SIG-M5 treated with dmso at 0.1 percent for 504 hours (cell line): Measurements from ENCODE around the gene SAMD5.

Experiments used
- DNase-seq: peaks from one replicate; lab custom pipeline; 2025; ENCODE audit not compliant: unreplicated experiment; lab: John Stamatoyannopoulos, UW

The SAMD5 gene

DNA sequence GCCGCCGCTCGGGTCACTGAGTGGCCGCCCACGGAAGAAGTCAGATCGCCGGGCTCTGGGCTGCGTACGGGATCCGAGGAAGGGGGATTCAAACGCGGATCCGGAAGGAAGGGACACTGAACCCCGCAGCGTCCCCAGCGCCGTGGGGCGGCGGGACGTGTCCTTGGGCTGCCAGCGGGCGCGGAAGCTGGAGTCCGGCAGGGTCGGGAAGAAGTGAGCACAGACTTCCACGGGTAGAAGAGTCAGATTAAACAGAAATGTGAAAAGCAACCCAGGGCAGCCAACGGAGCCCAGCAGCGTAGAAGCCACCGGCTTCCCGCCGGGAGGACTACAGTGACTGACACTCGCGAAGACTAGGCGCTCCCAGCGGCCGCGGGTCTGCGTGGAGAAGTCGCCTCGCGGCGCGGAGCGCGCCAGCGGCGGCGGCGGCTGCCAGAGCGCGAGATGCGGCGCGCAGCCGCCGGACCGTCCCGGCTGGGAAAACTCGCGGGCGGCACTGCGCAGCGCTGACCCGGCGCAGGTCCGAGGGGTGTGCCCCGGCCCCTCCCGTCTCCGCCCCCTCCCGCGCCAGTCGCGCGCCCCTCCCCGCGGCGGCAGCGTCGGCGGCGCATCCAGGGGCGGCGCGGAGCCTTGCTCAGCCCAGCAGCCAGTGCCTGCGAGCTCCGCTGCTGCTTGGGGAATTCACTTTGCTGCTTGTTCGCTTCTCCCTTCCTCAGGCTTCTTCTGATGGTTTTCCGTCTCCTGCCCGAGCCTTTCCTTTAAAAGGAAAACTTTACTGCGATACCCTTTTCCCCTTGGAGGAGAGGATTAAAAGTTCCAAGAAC is at the start of gene SAMD5:
TSS of gene SAMD5 (plus strand) at position 649 of the 824 bp plus-strand sequence. CDS start 239 bp downstream, outside the sequence.
- no peak for DNase-seq

DNA sequence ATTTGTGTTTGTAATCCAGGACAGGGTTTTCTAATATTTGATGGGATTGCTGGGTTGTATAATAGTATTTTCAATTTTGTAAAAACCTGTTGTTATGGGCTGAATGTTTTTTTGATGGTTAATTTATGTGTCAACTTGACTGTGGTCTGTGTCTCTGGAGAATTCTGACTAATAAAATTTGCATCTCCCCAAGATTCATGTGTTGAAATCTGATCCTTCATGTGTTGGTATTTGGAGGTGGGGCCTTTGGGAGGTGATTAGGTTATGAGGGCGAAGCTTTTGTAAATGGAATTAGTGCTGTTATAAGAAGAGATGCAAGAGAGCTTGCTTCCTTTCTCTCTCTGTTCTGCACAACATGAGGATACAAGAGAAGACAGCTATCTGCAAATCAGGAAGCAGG is 48.7 kb upstream of the SAMD5 start:
- DNase-seq, result no peak

DNA sequence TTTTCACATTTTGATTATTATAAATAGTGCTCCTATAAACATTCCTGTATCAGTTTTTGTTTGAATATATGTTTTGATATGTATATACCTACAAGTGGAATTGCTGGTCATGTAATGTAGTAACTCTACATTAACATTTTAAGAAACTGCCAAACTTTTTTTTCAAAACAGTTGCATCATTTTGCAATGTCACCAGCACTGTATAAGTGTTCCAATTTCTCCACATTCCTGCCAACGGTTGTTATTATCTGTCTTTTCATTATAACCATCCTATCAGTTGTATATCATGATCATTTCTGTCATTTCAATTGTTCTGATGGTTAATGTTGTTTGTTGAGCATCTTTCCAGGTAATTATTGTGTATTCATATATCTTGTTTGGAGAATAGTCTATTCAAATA is 44.8 kb upstream of the SAMD5 start:
- DNase-seq, result no peak

DNA sequence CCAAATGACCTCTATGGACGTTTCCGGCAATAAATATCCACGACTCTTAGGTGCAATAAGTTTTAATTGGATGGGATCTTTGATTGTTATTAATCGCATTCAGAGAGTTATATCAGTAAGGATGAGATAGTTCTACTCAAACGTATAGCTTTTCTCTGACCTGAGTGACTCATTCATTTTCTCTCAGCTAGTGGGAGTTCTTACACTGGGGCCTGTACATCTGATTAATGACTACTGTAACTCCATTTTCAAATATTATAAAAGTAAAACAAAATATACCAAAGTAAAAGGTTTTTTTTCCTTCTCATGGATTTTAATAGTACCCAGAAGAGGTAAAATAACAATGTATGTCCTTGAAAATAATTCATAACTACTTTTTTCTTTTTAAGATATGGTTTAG is 41.1 kb upstream of the SAMD5 start:
- no peak for DNase-seq

DNA sequence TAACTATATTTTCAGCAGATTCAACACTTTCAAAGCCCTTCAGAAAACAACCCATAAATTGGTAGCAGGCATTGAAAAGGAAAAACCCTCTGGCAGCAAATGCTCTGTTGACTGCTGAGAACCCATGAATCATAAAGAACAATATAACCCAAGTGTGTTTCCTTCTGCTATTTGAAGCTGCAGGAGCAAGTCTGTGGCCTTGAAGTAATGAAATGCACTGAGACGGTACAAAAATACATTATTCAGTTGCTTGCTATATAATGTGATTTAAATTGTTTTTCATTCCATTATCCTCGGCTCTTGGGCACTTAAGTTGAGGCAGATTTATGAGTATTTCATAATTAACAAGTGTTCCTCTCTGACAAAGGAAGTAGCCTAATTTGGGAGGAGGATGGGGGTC is 40.6 kb upstream of the SAMD5 start:
- DNase-seq, result no peak

DNA sequence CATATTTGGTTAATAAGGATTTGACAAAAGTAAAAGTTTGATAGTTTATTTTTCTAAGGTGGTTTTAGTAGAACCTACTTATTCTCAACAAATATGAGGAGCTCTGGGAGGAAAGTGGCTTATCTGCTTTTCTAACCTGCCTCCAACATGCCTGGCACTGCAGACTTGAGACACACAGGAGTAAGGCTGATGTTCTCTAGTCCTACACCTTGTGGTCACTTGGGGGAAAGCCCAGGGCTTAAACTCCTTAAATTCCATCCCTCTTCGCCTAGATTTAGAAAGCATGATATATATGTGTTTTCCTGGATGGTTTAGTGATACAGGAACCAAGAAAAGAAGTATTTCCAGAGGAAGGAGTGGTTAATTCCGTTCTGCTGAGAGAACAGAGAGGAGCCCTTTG is 39.9 kb upstream of the SAMD5 start:
- DNase-seq, result no peak

DNA sequence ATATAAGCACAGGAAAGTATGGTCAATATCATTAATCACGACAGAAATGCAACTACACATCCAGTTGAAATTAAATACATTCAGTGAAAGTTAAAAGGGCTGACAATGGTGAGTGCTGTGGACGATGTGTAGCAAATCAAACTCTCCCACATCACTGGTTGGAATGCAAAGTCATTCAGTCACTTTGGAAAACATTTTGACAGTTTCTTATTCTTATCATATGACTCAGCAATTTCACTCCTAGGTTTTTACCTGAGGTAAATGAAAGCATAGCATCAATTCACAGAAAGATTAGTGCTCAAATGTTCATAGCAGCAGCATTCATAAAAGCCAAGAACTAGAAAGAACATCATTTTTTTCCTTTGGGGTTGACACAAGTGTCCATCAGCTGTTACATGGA is 28.6 kb upstream of the SAMD5 start:
- no peak for DNase-seq

DNA sequence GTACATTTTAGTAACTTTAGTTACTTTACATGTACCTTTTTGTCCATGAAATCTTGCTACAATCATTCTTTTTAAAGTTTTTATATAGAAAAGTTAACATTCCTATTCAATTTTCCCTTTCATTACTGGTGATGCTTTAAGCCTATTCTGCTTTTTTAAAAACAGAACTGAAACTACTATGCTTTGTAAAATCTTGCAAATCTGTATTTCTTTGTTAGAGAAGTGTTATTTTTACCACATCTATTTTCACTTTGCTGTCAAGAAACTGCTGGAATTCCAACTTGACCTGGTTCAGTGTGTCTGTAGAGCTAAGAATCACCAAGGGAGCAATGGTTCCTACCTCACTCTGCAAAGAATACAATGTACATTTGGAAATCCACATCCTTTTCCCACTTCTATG is 21.8 kb upstream of the SAMD5 start:
- DNase-seq, result no peak

DNA sequence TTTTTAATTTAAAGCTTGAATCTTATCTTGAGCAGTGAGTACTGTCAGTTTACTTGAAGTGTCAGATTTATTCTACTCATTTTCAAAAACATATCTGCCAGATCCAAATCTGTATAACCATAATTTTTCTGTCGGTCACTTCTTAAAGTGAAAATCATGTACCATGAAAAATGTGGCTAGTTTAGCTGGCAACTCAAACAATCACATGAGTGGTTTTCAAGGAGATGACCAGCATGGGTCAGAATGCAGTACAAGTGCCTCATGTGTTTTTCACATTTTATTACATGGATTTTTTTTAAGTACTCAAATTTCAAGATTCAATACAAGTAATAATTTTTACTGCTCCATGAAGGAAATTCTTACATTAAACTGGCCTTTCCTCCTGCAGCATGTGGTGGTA is 11.0 kb upstream of the SAMD5 start:
- DNase-seq, result no peak

DNA sequence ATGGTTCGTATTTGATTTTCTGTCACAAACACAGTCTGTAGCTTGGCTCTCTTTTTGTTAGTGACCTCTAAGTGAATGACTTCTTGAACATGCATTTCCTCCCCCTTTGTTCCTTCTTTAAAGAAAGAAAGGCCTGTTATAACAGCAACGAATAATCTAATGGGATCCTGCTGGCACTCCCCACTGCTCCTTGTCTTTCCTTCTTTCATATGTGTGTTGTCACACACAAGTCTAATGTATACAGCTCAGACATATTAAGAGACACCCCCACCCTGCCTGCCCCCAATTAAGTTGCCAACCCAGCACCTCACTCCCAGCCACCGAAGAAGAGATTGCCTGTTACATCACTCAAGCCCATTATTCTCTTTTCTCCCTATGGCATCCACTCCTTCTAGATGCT is 4.9 kb upstream of the SAMD5 start:
- DNase-seq, result no peak

DNA sequence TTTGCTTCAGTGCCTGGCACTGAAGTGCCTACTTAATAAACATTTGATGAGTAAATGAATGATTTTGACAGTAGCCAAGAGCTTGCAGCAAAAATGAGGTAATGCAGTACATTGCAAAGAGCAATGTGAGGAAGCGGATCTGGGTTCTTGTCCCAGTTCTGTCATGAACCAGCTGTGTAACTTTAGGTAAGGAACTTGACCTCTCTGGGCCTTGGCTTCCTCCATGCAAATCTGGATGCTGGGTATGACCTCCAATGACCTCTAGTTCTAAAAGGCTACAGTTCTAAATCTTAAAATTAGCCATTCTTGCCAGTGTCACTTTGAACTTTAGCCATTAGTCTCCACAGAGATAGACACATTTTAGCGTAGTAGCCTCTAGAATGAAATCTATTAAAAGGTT is 3.6 kb upstream of the SAMD5 start:
- no peak for DNase-seq

DNA sequence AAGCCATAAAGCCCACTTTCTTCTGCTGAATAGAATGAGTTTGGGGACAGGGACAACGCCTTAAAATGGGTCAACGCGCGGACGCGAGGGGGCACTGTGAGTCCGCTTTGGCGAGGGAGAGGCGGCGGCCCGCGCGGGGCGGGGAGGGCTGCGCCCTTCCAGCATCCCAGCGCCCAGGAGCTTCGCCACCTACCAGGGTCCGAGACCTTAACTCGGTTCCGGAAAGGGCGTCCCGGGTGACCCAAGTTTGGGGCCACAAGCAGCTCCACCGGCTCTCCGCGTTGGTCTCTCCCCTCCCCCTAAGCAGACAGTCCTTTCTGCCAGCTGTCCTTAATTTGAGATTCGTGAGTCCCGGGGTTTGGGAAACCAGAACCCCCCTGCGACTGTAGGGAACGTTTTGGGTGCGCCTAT is 1.8 kb upstream of the SAMD5 start:
- peak; percentile 9 for DNase-seq

DNA sequence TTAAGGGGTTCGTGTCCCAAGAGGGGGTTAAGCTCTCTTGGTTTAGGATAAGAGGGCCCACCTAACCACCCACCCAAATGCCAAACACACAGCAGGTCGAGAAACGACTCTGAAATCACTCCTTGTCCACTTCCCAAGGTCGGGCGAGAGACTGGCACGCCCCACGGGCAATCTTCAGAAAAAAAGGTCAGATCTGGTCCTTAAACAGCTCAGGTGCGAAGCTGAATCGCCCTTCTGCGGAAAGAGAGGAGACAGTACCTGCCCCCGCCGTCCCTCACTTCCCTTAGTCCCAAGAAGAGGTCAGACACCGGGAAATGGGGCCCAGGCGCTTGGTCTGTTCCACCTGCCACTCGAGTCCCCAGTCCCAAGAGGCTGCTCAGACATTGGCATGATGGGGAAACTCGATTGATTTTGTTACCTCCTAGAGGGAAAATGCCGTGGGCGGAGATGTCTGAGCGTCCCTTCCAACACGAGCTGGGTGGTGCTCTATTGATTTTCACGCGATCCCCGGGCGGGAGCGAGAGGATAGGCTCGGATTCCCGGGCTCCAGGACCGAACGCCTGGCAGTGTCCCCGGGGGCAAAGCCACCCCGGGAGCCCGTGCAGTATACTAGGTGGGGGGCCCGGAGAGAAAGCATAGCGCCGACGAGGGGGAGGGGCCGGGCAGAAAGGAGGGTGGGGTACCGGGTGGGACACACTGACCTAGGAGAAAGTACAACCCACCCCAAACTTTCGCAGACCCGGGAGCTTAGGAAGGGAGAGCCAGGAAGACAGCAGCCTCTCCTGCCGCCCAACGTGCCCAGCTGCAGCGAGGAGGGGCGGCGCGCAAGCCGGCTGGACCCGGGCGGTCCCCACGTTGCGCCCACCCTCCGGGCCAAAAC is 1.1 kb upstream of the SAMD5 start:
- no peak for DNase-seq

DNA sequence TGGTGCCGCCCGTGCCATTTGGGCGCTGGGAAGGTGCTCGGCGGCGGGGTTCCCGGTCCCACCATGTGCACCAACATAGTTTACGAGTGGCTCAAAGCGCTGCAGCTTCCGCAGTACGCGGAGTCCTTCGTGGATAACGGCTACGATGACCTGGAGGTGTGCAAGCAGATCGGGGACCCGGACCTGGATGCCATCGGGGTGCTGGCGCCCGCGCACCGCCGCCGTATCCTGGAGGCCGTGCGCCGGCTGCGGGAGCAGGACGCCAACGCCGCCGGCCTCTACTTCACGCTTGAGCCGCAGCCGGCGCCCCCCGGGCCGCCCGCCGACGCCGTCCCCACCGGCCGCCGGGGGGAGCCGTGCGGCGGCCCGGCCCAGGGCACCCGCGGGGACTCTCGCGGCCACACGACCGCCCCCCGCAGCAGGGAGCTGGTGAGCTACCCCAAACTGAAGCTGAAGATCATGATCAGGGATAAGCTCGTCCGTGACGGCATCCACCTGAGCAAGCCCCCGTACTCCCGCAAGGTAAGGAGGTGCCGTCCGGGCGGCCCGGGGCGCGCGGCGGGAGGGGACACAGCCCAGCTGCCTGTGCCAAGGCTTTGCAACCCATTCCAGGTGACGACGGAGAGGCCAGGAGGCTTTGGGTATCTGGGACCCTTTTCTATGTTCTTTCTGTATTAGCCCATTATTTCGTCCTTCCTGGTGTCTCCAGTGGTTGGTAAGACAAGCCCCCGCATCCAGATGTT is 547 bp downstream of the SAMD5 start:
- DNase-seq, result no peak

DNA sequence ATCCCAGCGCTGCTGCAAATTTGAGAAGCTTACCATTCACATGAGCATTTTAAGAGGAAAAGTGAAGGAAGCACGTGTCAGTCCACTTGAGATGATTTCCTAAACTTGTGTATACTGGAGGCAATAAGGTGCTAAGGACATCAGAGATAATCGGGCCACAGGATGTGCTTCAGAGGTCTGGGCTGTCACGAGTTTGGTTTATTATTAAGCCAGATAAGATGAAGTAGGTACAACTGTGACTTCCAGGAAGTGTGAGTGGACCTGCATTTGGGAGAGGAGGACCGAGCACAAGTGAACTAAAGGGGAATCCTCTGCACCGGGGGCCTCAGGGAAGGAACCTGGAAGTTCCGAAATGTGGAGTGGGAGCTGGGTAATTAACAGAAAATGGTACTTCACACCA is 1.4 kb downstream of the SAMD5 start:
- DNase-seq, result no peak

DNA sequence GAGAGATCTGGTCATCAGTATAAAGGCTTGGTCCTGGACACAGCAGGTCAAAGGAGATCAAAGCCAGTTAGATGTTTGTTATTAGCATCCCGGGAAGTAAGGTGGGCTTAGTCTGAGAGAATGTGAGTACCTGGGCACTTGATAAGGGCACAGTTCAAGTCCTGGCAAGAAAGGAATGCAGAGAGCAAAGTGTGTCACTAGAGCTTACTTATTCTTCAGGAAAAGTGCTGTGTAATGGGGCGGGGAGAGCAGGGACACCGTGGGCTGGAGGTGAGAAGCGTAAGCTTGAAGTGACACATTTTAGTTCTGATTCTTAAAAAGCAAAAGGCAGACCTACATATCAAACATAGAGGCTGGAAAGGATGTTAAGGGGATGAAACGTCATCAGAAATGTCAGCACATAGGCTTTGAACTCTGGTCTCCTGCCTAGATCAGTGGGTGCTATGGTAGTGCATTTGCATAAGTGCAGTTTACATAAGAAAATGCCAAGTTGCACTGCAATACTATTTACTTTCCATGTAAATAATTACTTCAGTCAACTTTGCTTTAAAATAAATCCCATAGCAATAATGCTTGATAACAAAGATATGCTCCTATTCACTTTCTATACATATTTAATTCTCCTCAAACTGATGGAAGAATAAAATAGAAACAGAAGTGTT is 2.6 kb downstream of the SAMD5 start:
- DNase-seq, result no peak

DNA sequence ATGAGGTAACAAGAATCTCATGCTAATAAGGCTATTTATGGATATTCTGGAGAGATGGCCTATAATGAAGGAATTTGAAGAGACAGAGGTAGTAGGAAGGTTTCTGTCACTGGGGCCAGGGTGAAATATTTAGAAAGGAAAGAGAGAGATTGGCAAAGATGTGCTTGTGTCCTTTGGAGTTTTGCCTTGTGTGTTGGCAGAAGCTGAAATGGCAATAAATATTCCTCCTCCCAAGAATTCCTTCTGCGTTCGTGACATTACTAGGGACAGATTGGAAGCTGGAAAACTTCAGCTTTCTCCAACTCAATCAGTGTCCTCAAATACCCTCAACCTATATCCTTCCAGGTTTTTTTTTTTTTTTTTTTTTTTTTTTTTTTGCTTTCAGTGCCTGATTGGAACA is 6.3 kb downstream of the SAMD5 start:
- no peak for DNase-seq

DNA sequence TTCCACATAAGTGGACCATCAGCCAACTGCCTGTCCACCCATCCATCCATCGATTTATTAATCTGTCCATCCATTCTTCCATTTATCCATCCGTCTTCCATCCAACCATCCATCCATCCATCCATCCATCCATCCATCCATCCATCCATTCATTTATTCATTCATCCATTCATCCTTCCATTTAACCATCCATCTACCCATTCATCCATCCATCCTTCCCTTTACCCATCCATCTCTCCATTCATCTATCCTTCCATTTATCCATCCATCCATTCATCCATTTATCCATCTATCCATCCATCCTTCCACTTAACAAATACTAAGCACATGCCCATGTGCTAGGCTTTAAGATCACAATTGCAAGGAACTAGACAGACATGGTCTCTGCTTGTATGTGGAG is 6.8 kb downstream of the SAMD5 start:
- no peak for DNase-seq

DNA sequence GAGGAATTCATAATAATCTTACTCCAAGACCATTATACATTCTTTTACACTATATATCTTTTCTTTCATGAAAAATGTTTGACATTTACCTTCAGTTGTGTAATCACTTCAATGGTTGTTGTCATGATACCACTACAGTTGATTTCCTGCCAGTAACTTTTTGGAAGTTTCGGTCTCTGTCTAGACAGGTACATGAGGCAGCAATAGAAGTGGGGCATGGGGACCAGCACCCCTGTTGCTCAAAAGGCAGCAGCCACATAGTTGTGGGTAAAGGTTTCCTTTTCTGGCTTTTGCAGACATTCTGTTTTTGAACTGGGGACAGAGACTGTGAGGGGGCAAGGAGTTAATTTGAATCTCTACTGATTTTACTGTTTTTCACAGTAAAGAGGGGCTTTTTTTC is 14.1 kb downstream of the SAMD5 start:
- no peak for DNase-seq

DNA sequence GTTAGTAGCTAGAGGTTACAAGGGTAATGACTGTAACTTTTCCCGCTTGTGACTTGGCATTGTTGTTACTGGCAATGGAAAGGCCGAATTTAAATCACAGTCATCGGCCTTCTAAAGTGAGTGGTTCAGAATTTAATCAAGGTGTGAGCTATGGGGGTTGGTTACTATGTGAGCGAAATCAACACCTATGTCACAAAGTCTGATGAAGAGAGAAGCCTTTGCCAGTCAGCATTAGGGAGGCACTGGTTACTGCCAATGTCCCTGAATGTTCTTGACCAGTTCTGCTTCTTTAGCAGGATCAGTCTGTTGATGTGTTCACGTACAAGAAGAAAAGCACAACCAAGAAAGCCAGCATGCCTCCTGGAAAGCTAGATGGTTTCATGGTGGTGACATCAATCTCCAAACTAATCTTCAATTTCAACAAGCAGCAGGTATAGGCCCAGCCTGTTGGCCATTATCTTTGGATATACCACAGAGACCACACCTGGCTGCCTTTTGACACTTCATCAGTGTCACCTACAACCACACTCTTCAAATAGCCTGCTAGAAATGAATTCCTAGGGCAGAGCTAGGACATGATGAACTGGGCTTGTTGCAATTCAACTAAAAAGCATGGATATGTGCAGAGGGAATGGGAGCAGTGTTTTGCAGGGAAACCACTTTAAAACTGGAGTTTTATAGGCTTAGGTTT is 17.2 kb downstream of the SAMD5 start:
- DNase-seq, result no peak
